ENCODE data around the gene USP15.
"Not testable (repeated sequence)": the region's sequence is repeated elsewhere in the genome, so short reads cannot be mapped to it uniquely, and the experiment has no call there.

Gene USP15

DNA sequence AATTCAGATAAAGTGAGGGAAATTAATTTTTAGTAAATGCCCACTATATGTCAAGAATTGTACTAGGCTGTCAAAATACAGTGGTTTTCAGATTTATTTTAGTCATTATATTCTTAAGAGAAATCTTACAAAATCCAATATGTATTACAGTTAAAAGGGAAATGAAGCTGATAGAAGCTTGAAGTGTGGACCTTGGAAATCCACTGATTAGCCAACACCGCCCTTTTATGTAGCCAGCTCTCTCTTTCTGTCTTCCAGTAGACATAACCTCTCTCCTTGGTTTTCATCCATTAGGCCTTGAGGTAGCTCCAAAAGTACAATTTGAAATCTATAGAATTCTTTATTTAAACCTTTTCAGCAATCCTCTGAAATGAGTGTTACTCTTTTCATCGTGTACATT is 63.2 kb downstream of the USP15 start:
- no peak for DNase-seq (ENCODE audit: low read depth in 2 of 2)

DNA sequence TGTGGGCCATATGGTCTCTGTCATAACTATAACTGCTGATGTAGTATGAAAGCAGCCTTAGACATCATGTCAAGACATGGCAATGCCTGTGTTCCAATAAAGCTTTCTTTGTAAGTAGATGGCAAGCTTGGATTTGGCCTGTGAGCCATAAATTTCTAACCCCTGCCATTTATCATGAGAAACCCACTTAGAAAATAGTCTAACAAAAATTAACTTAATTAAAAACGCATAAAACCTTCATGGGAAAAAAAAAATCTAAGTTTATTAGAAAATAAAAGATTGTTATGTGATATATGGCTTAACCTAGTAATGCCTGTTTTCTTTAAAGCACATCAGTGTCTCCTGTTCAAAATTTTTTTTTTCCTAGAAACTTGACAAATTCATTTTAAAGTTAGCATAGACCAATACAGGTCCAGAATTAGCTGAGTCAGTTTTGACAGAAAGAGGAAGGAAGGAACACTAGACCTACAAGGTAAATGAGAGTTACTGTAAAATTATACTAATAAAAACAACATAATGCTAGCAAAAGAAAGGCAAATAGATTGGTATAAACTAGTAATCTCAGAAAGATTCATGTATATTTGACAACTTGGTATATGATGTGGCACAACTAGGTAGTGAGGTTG is 68.2 kb downstream of the USP15 start:
- no peak for DNase-seq (ENCODE audit: low read depth in 2 of 2)

DNA sequence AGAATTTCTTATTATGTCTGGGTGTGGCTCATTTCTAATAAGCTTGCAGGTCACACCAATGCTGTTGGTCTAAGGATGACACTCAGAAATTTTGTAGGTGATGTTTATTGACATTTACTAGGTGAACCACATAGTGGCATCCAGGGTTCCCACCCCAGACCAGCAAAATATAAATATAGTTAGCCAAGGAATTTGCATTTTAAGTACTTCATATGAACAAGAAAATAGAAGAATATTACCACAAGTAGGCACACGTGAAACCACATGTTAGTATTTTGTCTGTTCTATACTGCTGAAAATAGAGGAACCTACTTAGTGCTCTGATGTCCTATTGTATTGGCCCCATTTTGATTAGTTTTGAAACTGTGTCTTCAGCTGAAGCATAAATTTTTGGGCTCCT is 71.1 kb downstream of the USP15 start:
- no peak for DNase-seq (ENCODE audit: low read depth in 2 of 2)

DNA sequence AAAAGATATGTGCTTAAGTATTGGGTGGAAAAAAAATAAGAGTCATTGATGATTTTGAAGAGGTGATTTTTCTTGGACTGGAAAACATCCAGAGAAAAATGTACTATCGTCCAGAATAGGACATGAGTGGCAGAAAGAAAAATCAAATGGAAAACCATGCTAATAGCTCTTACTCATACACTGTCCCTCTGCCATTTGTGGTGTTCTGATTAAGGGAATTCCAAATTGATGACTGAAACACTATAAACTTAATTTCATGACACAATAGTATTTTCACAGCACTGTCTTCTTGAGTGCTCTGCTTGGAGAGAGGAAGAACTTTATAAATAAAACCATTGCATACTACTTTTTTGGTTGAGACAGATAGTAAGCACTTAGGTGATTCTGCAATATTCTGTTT is 72.4 kb downstream of the USP15 start:
- DNase-seq (ENCODE audit: low read depth in 2 of 2) = no peak

DNA sequence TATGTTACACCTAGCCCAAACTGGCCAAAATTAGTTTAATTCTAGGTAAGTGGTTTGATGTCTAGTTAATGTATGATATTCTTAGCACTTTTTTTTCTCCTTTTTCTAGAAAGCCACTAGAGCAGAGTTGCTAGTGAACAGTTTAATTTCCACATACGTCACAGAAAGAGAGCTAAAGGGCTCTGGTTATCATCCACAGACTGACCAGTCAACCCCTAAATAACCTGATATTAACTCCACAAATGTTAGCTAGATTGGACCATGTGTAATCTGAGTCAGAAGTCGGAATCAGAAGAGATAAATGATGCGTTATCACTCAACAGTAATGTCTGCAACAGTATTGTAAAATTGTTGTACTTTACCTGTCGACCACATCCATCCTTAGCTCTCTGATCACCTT is 74.9 kb downstream of the USP15 start:
- no peak for DNase-seq (ENCODE audit: low read depth in 2 of 2)

DNA sequence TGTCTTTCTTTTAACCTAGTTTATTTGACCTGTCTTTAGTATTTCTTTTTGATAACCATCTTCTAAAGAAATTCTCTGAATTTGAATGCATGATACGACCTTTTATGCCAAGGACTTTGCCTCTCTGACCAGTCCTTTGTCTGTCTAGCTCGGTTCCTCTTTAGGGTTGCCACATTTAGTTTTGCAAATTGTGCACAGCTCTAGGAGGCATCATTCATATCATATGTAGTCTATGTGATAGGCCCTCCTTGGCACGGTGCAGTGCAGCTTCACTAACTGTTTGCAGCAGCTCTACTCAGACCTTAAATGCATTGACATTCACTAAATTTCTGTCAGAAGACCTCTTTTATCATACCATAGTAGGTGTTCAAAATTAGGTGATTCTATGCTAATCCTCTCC is 75.6 kb downstream of the USP15 start:
- no peak for DNase-seq (ENCODE audit: low read depth in 2 of 2)

DNA sequence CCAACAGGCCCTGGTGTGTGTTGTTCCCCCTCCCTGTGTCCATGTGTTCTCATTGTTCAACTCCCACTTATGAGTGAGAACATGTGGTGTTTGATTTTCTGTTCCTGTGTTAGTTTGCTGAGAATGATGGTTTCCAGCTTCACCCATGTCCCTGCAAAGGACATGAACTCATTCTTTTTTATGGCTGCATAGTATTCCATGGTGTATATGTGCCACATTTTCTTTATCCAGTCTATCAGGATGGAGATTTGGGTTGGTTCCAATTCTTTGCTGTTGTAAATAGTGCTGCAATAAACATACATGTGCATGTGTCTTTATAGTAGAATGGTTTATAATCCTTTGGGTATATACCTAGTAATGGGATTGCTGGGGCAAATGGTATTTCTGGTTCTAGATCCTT is 77.4 kb downstream of the USP15 start:
- not testable (repeated sequence) for DNase-seq (ENCODE audit: low read depth in 2 of 2)

DNA sequence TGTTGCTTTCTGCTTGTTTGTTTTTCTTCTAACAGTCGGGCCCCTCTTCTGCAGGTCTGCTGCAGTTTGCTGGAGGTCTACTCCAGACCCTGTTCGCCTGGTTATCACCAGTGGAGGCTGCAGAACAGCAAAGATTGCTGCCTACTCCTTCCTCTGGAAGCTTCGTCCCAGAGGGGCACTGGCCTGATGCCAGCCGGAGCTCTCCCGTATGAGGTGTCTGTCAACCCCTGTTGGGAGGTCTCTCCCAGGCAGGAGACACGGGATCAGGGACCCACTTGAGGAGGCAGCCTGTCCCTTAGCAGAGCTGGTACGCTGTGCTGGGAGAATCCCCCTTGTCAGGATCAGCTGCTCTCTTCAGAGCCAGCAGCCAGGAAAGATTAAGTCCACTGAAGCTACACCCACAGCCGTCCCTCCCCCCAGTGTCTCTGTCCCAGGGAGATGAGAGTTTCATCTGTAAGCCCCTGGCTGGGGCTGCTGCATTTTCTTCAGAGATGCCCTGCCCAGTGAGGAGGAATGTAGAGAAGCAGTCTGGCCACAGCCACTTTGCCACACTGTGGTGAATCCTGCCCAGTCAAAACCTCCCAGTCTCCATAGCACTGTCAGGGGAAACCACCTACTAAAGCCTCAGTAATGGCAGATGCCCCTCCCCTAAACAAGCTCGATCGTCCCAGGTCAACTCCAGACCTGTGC is 82.6 kb downstream of the USP15 start:
- DNase-seq (ENCODE audit: low read depth in 2 of 2) = not testable (repeated sequence)

DNA sequence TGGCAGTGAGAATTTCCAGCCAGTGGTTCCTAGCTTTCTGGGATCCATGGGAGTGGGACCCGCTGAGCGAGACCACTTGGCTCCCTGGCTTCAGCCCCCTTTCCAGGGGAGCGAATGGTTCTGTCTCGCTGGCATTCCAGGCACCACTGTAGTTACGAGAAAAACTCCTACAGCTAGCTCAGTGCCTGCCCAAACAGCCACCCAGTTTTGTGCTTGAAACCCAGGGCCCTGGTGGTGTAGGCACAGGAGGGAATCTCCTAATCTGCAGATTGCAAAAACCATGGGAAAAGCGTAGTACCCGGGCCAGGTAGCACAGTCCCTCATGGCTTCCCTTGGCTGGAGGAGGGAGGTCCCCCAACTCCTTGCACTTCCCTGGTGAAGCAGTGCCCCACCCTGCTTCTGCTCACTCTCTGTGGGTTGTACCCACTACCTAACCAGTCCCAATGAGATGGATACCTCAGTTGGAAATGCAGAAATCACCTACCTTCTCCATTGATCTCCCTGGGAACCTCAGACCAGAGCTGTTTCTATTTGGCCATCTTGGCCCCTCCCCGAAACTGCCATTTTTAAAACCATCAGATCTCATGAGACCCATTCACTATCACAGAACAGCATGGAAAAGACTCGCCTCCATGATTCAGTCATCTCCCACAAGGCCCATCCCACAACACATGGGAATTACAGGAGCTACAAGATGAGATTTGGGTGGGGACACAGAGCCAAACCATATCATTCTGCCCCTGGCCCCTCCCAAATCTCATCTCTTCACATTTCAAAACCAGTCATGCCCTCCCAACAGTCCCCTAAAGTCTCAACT is 83.3 kb downstream of the USP15 start:
- DNase-seq (ENCODE audit: low read depth in 2 of 2) = not testable (repeated sequence)

DNA sequence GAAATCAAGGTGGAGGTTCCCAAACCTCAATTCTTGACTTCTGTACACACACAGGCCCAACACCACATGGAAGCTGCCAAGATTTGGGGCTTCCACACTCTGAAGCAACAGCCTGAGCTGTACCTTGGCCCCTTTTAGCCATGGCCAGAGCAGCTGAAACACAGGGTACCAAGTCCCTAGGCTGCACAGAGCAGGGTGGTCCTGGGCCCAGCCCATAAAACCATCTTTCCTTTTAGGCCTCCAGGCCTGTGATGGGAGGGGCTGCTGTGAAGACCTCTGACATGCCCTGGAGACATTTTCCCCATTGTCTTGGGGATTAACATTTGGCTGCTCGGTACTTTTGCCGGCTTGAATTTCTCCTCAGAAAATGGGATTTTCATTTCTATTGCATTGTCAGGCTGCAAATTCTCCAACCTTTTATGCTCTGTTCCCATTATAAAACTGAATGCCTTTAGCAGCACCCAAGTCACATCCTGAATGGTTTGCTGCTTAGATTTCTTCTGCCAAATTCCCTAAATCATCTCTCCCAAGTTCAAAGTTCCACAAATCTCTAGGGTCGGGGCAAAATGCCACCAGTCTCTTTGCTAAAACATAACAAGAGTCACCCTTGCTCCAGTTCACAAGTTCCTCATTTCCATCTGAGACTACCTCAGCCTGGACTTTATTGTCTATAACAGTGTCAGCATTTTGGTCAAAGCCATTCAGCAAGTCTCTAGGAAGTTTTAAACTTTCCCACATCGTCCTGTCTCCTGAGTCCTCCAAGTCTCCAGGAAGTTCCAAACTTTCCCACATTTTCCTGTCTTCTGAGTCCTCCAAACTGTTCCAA is 84.7 kb downstream of the USP15 start:
- not testable (repeated sequence) for DNase-seq (ENCODE audit: low read depth in 2 of 2)

DNA sequence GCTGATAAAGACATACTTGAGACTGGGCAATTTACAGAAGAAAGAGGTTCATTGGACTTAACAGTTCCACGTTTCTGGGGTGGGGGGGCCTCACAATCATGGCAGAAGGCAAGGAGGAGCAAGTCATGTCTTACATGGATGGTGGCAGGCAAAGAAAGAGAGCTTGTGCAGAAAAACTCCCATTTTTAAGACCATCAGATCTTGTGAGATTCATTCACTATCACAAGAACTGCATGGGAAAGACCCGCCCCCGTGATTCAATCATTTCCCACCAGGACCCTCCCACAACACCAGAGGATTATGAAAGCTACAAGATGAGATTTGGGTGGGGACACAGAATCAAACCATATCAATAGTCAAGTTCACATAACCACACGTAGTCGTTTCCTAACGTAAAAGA is 85.5 kb downstream of the USP15 start:
- no peak for DNase-seq (ENCODE audit: low read depth in 2 of 2)

DNA sequence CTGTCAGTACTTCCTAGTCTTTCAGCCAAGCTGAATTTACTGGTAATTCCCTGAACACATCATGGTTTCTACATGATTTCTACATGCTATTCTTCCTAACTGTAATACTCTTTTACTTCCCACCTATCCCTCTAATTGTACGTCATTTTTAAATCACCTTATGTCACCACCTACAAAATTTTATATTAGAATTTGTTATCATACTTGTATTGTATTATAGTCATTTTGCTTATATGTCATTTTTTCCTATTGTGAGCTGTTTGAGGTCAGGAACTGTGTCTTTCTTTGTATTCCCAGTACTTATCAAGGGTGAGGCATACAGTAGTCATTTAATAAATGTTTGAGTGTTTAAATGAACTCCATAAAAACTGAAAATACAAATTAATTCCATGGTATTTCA is 86.6 kb downstream of the USP15 start:
- no peak for DNase-seq (ENCODE audit: low read depth in 2 of 2)

DNA sequence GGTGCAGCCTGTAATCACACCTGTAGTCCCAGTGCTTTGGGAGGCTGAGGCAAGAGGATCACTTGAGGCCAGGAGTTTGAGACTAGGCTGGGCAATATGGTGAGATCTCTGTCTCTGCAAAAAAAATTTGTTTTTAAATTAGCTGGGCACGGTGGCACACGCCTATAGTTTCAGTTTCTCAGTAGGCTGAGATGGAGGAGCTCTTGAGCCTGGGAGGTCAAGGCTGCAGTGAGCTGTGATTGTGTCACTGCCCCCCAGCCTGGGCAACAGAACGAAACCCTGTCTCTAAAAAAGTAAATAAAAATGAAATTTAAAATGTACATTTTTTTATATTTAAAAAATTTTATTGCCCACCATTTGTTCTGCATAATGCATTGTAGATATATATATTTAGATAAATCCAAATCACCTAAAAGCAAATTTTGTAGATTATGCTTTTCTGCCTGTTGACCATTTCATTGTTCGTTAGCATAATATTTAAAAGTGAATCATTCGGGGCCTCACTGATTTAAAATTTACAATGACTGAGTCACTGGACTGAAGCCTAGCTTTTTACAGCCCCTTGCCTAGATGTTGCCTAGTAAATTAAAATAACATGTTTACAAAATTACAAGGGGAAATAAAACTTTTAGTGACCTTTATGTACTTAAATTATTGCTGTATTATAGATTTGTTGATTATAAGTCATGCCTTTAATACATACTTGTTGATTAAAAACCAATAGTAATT is 87.9 kb downstream of the USP15 start:
- DNase-seq (ENCODE audit: low read depth in 2 of 2) = no peak

DNA sequence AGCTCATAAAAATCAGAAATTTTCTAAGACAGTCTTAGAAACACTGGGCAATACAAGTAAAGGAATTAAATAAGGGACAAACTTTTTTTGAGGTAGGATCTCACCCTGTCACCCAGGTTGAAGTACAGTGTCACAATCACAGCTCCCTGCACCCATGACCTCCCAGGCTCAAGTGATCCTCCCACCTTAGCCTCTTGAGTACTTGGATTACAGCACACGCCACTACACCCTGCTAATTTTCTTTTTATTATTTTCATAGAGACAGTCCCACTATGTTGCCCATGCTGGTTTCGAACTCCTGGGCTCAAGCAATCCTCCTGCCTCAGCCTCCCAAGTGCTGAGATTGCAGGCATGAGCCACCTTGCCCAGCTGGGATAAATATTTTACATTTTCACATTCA is 90.3 kb downstream of the USP15 start:
- DNase-seq (ENCODE audit: low read depth in 2 of 2) = no peak

DNA sequence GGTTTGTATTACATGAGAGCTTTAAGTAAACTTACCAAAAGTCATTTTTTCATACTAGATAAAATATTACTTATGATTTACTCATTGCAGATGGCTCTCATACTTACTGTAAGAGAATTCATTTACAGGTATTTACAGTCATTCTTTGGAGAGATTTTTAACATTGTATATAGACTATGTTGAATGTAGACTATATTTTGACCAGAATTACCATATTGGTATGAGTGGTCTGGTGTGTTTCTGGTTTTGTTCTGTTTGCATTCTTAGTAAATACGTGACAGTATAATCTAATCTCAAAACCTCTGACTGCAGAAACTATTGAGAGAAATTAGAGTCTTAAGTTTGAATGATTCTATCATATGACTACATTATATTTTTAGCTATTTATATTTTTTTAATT is 91.1 kb downstream of the USP15 start:
- DNase-seq (ENCODE audit: low read depth in 2 of 2) = no peak

DNA sequence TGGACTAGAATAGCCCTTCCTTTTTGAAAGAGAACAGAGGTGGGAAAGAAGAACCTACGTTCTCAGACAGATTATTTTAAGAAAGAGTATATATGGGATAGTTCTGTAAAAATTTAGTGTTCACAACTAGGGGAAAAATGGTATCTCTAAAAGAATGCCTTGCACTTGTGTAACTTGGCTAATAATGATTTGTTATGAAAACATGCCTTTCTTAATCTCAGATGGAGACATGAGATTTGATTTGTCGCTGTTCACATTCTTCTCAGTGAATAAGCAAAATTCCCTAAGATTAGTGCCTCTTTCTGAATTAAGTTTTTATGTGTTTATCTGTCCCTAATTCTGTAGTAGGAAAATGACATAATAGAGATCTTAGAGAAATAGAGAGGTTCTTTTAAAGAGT is 100.8 kb downstream of the USP15 start:
- DNase-seq (ENCODE audit: low read depth in 2 of 2) = no peak

DNA sequence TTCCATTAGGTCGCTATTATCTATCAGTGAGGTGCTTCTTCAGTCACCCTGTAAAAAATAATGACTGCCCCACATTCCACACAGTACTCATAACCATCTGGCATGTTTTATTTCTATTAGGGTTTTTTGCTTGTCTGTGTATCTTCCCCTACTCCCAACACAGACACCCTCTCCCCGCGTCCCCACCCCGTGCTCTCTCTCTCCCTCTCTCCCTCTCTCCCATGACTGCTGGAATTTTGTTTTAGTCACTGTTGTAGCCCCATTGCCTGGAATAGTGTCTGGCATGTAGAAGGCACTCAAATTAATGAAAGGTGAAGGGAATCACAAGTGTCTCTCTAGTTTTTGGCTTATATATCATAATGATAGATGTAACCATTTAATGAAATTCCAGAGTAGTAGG is 103.3 kb downstream of the USP15 start:
- no peak for DNase-seq (ENCODE audit: low read depth in 2 of 2)

DNA sequence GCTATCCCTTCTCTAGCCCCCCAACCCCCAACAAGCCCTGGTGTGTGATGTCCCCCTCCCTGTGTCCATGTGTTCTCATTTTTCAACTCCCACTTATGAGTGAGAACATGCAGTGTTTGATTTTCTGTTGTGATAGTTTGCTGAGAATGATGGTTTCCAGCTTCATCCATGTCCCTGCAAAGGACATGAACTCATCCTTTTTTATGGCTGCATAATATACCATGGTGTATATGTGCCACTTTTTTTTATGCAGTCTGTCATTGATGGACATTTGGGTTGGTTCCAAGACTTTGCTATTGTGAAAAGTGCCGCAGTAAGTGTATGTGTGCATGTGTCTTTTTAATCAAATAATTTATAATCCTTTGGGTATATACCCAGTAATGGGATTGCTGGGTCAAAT is 104.5 kb downstream of the USP15 start:
- not testable (repeated sequence) for DNase-seq (ENCODE audit: low read depth in 2 of 2)

DNA sequence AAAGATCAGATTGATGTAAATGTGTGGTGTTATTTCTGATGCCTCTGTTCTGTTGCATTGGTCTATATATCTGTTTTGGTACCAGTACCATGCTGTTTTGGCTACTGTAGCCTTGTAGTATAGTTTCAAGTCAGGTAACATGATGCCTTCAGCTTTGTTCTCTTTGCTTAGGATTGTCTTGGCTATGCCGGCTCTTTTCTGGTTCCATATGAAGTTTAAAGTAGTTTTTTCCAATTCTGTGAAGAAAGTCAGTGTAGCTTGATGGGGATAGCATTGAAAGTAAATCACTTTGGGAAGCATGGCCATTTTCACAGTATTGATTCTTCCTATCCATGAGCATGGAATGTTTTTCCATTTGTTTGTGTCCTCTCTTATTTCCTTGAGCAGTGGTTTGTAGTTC is 105.6 kb downstream of the USP15 start:
- DNase-seq (ENCODE audit: low read depth in 2 of 2) = not testable (repeated sequence)

DNA sequence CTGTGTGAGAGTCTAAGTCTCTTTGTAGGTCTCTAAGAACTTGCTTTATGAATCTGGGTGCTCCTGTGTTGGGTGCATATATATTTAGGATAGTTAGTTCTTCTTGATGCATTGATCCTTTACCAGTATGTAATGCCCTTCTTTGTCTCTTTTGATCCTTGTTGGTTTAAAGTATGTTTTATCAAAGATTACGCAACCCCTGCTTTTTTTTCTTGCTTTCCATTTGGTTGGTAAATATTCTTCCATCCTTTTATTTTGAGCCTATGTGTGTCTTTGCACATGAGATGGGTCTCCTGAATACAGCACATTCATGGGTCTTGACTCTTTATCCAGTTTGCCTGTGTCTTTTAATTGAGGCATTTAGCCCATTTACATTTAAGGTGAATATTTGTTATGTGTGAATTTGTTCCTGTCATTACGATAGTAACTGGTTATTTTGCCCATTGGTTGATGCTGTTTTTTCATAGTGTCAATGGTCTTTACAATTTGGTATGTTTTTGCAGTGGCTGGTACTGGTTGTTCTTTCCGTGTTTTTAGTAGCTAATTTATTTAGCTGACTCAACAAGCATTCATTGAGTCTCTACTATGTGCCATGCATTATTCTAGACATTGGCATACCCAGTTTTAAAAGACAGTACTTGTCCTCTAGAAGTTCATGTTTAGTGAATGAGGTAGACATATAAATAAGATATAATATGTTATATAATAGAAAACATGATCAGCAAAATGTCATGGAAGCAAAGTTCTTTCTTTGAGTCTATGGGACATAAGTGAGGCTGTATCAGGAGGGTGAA is 108.4 kb downstream of the USP15 start:
- DNase-seq (ENCODE audit: low read depth in 2 of 2) = not testable (repeated sequence)

DNA sequence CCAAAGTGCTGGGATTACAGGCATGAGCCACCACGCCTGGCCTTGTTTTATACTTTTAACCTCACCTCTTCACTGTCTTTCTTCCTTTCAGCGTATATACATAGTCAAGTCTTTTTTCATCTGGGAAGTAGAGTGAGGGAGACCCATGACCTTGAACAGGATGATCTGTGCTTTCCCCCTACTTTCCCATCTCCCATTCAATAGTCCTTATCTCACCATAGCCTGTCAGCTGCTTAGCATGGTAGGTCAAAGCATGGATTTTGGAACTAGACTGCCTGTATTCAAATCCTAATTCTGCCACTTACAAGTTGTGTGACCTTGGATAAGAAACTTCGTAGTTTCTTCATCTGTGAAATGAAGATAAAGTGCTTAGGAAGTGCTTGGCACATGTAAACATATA is 110.0 kb downstream of the USP15 start:
- no peak for DNase-seq (ENCODE audit: low read depth in 2 of 2)

All from stimulated activated CD4-positive, alpha-beta T cell treated with anti-CD3 and anti-CD28 coated beads, Interleukin-15, amount 100 ng/mL, for 48 hours (primary cell).